Coronary artery (tissue), 2 donors: ENCODE results near the gene HMG20A.

ENCODE experiments used
- DNase-seq: peaks from one replicate; pipeline ENCODE4 v3.0.0-alpha.2; 2017; ENCODE audit warnings: low spot score
- H3K27ac ChIP-seq, 2 donors: fragments of 200-600 bp; sonication (generic); one replicate each; pipeline ENCODE4 v1.5.1; 2016 to 2019
- H3K4me3 ChIP-seq: fragments of 200-600 bp; sonication (generic); 2 replicates; pipeline ENCODE4 v1.5.1; 2016; ENCODE audit warnings: mild to moderate bottlenecking, moderate library complexity
- TF ChIP-seq, protein P1 (sequence below): fragments of 200-600 bp; sonication (generic); IDR thresholded peaks from one replicate; pipeline ENCODE4 v1.5.1; 2019; ENCODE audit warnings: antibody characterized with exemption

The HMG20A gene

DNA sequence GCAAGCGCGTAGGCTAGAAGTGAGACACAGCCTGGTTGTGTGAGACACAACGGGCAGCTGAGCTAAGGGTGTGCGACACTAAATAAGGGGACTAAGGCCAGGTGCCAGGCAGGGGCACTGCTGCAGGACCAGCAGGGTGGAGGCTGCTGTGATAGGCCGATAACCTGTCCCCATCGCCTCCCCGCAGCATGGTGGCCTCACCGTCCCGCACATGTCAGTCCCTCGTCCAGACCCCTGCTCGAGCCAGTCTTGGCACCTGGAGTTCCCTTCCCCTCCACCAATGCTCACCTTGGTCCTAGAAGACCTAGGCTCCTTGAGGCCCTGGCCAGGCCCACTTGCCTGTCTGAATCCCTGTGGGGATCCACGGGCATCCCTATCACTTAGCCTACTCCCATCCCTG, 96.1 kb downstream of the HMG20A start:
- H3K27ac ChIP-seq: no peak overlapping the region
- no peak for DNase-seq
- TF ChIP-seq, protein P1, sequence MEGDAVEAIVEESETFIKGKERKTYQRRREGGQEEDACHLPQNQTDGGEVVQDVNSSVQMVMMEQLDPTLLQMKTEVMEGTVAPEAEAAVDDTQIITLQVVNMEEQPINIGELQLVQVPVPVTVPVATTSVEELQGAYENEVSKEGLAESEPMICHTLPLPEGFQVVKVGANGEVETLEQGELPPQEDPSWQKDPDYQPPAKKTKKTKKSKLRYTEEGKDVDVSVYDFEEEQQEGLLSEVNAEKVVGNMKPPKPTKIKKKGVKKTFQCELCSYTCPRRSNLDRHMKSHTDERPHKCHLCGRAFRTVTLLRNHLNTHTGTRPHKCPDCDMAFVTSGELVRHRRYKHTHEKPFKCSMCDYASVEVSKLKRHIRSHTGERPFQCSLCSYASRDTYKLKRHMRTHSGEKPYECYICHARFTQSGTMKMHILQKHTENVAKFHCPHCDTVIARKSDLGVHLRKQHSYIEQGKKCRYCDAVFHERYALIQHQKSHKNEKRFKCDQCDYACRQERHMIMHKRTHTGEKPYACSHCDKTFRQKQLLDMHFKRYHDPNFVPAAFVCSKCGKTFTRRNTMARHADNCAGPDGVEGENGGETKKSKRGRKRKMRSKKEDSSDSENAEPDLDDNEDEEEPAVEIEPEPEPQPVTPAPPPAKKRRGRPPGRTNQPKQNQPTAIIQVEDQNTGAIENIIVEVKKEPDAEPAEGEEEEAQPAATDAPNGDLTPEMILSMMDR: no peak
- H3K4me3 ChIP-seq: no peak overlapping the region

DNA sequence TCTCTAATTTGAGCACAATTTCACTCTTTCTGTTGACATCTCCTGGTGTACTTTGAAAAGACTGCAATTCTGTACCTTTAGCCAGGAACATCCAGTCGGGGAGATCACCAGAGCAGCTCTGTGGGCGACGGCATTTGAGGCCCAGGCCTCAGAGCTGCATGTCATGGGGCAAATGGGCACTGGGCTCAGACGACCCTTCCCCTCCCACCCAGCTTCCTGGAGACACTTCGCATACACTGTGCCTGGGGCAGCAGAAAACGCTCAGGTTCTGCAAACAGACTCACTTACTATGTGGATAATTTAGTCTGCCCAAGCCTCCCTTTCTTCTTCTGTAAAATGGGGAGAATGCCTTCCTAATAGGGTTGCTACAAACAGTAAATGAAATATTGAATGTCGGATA, 96.9 kb downstream of the HMG20A start:
- H3K27ac ChIP-seq: no peak overlapping the region
- DNase-seq: no peak
- no peak overlapping the region for H3K4me3 ChIP-seq
- TF ChIP-seq, protein P1: no peak

DNA sequence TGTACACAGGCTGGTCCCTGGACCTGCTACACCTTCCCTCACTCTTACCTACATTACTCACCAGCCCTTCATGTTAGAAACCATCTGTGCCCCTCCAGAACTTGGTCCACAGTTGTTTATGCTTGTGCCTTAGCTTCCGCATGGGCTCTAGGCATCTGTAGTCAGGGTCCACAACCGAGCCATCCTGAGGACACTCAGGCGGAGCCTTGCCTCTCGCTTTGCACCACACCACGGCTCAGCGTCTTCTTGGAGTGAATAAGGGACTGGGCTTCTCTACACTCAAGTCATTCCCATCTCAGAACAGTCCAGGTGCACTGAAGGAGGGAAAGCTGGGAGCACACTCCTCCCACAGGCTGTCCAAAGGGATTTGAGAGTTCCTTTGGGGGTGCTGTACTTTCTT, 97.8 kb downstream of the HMG20A start:
- Histone ChIP-seq H3K4me3 (no peak overlapping the region), H3K27ac (no peak overlapping the region)
- TF ChIP-seq, protein P1: no peak
- DNase-seq: no peak

DNA sequence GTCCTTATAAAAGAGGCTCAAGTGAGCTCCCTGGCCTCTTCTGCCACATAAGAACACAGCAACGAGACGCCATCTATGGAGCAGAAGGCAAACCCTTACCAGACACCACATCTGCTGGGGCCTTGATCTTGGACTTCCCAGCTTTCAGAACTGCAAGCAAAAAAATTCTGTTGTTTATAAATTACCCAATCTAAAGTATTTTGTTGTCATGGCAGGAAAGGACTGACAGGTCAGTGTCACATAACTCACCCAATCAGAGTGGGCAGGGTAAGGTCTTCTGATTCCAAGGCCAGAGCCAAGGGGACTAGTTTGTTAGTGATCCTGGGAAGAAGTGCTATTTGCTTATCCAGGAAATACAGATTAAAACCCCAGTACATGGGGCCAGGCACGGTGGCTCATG, 98.9 kb downstream of the HMG20A start:
- no peak for DNase-seq
- TF ChIP-seq, protein P1: no peak
- H3K27ac ChIP-seq: no peak overlapping the region

DNA sequence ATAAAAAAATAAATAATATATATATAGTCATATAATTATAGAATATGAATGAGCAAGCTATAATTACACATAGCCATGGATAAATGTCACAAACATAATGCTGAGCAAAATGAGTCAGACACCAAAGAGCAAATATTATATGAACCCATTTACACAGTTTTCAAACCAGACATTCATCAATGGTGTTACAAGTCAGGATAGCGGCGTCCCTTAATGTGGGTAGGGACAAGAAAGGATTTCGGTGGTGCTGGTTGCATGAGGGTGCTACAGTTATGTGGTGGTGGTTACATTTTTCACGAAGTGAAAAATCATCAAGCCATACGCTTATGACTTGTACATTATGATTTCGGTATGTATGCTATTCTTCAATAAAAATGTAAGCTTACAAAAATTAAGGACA, 100.5 kb downstream of the HMG20A start:
- TF ChIP-seq, protein P1: no peak
- Histone ChIP-seq H3K4me3 (no peak overlapping the region), H3K27ac (no peak overlapping the region)
- no peak for DNase-seq

More for the DNA sequence above, 98.9 kb downstream of the HMG20A start:
- H3K4me3 ChIP-seq: no peak overlapping the region

DNA sequence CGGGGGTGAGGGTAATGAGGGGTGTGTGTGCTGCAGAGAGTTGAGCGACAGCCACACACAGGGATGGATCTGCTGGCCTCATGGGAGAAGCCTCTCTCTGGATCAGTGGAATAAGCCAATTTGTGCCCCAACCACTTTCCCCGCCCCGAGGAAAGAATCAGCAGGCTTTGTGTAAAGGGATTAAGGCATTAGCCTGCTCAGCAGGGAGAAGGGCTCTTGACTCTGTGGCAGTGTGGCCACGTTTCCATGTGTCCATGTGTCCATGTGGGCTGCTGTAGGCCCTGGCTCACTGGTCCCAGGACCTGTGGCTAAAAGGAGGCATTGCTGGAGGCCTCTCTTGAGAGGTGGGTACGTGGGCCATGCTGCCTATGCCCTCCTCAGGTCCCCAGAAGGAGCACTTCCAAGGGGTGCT, 104.7 kb downstream of the HMG20A start:
- TF ChIP-seq, protein P1: no peak
- no peak for DNase-seq
- no peak overlapping the region for H3K27ac ChIP-seq
- H3K4me3 ChIP-seq: no peak overlapping the region

DNA sequence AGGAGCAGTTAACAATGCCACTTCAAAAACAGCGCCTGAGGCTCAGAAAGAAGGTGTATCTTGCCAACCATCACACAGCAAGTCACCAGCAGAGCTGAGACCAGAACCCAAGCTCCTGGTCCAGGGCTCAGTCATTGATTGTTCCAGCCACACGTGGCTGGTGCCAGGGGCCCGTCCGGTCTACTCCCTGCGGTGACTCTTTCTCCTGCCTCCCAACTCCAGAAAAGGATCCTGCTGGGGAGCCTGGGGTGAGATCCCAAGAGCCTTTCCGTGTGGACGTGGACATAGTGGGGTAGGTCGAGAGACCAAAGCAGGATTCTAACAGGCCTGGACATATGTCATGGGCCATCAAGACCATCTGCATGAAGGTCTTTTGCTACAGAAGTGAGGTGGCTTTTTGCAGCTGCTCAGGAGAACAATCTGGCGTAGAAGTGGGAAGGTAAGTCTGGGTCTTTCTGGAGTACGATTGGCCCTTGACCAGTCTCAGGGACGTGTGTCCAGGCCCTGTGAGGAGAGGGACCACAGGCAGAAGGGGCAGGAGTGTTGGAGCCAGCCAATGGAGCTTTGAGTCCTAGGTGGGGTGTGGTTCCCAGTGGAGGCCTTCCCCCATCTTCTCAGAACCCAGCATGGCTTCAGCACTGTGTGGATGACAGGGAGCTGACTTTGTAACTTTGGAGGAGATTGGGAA, 105.4 kb downstream of the HMG20A start:
- TF ChIP-seq, protein P1: no peak
- DNase-seq: no peak
- Histone ChIP-seq H3K27ac (no peak overlapping the region), H3K4me3 (no peak overlapping the region)
